NOMO-1 treated with DMSO at 0.1 percent for 48 hours (cell line): ENCODE data around the gene FAM32A.

ENCODE experiments used
- DNase-seq: peaks from one replicate; lab custom pipeline; 2025; ENCODE audit not compliant: unreplicated experiment; lab: John Stamatoyannopoulos, UW

Gene FAM32A

DNA sequence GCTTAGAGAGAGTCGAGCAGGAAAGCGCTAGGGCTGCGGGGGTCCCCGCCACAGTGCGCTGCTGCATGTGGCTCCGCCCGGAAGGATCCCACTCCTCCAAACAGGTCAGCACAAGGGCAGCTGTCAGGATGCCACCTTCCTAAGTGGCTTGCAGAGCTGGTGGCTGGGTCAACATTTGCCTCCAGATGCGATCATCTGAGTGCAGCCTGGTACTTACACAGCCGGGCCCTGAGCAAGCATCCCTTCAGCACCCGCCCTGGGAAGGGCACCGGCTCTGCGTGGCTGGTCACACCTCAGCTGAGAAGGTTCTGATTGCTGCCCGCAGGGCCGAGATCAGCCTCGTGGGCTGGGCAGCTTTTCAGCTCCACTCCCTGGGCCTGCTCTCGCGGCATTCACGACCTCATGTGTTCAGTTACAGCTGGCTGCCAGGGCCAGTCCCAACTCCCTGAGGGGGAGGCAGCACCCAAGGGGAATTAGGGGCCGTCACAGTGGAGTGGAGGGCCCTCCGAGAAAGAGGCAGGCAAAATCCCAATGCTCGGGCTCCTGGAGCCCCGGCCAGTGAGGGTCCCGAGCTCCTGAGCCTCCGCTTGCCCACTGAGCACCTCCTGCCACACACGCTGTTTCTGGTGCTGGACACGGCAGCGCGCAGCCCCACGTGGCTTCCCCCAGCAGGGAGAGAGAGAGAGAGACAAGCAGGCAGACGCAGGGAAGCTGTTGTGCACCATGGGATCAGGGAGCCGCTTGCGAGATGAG lies 39.3 kb downstream of the FAM32A start:
- DNase-seq, result no peak

DNA sequence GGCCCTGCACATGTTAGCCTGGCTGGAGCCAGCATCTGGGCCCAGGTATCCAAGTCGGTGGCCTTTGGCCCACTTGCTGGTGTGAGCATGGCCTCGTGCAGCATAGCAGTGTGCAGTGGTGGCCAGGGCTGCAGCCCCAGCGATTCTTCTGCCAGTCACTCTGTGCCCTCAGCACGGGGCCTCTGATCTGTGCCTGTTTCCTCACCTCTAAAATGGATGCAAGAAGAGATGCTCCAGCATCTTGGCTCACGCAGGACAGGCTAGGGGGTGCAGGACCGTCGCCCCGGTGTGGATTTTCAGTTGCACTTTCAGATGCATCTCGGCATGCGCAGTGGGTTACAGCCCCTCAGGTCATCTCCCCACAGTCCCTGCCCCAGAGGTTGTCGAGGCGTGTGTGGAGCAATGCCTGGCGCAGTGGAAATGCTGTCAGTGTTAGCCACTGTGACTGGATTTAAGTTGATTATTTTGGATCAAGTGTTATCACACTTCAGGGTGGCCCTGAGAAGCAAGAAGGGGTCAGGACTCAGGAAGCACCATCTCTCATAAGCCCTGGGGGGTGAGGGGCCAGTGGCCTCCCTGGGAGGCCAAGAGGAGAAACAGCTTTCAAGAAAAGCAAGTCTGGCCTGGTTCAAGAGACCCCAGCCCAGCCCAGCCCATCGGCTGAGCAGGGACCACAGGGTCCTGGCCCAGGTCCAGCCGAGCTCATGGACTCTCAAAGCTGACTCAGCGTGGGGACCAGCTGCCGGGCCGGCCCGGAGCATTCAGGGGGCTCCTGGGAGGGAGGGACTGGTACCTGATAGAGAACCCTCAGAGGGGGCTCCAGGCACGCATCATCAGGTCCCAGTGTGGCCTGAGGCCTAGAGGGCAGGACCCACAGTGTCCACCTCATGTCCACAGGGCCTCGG lies 40.3 kb downstream of the FAM32A start:
- no peak for DNase-seq

DNA sequence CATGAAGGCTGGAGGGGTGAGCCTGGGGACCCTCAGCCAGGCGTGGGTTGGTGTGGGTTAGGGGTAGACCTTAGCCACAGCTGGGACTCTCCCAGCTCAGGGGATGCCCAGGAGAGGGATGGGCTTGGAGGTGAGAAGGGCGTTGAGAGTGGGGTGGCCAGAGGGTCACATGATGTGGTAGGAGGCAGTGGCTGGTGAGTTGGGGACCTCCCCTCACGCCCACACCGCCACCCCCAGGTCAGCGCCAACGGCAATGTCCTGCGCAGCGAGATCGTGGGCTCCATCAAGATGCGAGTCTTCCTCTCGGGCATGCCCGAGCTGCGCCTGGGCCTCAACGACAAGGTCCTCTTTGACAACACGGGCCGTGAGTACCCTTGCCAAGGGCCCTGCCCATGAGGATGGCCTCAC lies 41.0 kb downstream of the FAM32A start:
- DNase-seq, result no peak

DNA sequence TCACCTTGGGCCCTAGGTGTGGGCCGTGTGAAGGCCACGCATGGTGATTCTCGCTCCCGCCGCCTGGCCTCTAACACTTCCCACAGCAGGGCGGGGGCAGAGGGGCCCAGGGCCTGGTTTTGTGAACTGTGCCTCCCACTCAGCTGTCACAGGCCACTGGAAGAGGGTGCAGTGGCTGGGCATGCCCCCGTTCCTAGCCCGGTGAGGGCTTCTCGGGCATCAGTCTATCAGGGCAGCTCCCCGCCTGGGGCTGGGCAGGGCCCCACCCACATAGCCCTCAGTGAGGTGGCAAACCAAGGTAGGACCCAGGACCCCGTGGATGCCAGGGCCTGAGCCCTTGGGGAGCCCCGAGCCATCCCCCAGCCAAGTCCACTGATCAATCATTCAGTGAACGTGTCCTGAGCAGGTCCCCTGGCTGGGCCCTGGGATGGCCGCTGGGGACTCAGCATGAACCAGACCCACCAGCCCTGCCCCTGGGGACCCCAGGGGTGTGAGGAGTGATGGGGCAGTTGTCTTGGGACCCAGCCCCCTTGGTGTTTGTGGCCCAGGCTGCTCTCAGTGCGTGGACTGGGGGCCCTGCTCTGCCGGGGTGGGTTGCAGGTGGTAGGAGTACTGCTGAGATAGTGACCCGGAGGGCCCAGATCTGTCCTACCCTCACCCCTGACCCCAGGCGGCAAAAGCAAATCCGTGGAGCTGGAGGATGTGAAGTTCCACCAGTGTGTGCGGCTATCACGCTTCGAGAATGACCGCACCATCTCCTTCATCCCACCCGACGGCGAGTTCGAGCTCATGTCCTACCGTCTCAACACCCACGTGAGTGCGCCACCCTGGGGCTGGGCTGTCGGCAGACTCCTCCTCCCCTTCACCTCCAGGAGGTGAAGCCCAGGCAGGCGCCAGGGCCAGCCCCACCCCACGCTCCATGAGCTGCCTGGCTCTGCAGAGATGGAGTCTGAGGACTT lies 41.9 kb downstream of the FAM32A start:
- no peak for DNase-seq

DNA sequence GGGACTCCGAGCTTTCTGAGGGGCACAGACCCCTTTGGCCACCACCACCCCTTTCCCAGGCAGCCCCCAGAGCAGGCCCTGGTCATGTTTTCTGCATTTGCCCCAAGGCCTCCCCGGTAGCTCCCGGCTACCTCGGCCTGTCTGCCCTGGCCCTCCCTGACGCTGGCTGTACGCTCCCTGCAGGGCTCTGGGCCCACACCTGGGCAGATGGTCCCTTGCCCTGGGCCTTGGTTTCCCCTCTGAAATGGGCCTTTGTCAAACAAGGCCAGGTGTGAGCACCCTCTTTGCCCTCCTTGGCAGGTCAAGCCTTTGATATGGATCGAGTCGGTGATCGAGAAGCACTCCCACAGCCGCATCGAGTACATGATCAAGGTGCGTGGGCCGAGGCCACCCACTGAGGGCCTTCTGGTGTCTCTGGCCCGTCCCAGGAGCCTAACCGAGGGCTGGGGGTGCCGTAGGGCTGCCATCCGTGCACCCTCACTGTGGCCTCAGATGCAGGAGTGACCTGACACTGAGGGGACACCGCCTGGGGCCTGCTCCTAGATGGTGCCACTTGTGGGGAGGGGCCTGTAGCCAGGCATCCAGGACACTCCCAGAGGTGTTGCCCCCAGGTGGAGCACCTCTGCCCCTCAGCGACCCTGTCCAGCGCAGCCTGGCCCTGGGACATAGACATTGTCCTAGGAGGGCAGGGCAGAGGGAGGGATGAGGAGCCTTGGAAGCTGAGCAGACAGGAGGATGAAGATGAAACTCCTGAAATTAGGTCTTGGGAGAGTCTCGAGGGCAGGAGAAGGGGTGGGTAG lies 42.8 kb downstream of the FAM32A start:
- no peak for DNase-seq

DNA sequence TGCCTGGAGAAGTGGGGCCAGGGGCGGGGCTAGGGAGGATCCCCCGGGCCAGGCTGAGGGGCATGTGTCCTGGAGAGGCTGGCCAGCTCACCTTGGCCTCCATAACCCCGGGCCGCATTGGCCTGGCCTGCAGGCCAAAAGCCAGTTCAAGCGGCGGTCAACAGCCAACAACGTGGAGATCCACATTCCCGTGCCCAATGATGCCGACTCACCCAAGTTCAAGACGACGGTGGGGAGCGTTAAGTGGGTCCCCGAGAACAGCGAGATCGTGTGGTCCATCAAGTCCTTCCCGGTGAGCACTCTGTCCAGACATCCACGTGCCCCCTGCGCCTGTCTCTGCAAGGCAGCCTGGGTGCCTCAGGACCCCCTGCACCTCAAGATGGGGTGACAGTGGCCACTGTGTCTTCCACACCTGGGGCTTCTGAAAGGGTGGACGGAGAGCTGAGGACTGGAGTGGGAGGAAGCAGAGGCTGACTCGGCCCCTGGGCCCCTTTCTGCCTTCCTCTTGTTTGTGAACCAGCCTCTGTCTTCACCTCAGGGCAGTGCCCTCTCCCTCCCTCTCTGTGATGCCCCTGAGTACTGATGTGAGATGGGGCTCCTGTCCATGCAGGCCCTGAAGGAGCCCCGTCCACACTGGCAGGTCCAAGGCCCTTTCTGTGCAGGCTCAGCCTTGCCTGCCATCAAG lies 43.6 kb downstream of the FAM32A start:
- no peak for DNase-seq

DNA sequence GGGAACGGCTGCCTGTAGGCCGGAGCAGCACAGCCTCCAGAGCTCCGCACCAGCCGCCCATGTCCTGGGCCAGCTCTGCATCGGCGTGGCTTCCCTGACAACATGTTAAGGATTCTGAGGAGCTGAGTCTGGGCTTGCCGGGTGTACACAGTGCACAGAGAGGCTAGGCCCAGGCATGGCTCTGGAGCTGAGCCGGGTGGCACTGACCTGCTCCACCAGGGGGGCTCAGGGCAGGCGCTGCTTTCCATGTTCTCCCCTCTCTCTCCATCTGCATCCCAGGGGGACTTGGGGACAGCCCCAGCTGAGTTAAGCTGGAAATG lies 44.1 kb downstream of the FAM32A start:
- no peak for DNase-seq

DNA sequence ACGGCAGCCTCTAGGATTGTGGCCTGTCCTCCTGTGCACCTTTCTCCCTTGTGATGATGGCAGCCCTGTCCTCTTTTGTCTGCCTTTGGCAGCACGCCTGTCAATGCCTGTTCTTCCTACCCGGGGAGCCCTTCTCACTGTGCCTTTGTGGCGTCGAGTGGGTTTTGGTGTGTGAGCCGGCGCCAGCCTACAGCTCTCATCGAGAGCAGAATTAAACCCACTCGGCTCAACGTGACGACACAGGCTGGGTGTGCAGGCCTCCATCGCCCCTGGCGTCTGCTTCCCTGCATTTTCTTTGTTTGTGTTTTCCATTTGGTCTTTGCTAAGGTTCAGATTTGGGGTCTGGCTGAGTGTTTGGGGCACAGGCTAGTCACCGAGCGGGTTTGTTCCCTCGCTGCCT lies 46.9 kb downstream of the FAM32A start:
- DNase-seq, result no peak

DNA sequence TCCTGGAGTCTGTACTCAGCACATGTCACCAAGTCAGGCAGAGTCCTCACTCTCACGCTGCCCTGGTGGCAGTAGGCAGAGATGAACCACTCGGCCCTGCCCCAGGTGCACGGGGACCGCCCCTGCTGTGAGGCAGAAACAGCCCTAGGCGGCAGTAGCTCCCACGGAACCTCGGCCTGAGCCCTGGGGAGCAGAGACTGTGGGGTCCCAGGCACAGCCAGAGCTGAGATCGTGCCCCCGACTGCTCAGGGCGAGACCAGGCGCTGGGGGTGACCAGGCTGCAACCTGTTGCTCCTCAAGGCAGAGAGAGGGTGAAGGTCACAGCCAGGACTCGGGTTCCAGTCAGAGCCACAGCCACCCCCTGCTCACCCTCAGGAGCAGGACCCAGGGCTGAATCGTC lies 47.4 kb downstream of the FAM32A start:
- no peak for DNase-seq

DNA sequence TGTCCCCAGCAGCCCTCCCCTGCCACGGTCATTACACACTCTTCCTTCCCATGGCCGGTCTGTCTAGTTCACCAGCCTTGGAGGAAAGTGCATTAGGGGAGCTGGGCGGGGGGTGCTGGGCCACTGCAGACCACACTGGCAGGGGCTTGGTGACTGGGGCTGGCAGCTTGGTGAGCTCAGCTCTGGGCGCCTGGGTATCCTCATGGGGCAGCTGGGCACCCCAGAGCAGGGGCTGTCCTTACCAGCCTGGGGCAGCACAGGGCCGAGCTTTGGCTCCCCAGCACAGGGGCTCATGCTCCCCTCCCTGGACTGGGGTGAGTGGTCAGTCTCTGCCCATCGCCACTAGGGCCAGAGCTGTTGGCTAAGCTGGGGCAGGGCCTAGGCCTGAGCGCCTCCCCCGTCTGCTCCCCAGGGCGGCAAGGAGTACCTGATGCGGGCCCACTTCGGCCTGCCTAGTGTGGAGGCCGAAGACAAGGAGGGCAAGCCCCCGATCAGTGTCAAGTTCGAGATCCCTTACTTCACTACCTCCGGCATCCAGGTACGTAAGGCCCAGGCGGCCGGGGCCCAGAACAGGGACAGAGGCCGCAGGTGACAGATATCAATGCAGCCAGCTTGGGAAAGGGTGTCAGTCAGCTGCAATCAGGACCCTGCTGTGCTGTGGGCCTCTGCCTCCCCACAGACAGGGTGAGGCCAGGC lies 48.0 kb downstream of the FAM32A start:
- no peak for DNase-seq

DNA sequence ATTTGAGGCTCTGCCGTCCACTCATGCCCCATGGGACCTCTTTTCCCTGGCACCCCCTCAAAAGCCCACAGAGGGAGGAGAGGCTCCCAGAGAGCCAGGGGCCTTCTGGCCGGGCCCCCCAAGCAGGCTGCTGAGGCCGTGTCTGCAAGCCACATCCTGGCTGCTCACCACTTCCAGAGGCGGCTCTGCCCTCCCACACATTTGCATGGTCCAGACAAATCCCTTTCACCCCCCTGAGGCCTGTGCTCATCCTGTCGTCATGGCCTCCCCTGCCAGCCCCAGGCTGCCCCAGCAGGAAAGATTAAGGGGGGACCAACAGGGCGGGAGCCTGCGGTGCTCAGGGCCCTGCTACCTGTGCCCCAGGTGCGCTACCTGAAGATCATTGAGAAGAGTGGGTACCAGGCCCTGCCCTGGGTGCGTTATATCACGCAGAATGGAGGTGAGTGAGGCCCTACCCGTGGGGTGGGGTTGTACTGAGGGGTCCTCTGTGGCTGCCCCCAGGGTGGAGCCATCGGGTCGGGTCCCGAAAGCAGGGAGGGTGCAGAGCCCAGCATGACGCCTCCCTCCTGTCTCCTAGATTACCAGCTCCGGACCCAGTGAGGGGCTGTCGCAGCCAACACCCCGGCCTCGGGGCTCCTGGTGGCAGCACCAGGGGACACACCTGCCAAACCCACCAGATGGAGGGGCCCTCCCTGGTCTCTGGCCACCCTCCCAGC lies 48.8 kb downstream of the FAM32A start:
- DNase-seq, result no peak

DNA sequence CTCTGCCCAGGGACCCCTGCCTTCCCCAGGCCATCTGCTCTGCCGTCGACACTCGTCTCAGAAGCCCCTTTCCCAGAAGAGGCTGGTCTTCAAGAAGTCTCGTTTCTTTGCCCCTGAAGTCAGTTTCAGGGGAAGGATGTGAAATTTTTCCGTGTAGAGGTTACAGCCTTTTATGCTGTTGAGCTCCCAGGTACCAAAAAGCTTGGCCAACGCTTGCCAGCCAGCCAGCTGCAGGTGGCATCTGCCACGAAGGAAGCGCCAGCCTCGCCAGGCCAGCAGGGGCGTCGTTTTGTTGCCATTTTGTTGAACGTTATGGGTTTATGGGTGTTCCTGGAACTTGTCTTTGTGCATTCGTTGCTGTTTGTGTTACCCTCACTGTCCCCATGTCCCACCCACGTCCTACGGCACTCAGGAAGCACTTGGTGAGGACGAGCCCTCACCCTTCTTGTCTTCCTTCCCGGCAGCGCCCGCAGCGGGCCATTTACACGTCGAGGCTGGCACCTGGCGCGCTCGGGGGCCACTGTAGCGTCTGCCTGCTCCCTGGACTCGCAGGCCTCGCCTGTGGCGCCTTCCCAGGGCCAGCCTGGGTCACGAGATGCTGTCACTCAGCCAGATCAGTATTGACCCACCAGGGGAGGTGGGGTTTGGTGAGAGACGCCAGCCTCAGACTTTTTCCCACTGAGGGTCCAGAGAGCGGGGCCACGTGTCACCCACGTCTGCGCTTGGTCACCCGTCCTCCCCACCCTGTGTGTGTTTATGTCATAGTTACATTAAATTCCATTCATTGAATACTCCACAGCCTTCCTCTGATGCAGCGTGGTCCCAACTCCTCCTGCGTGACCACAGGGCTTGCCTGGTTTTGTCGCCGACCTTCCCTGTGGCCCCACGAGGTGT lies 49.6 kb downstream of the FAM32A start:
- no peak for DNase-seq

DNA sequence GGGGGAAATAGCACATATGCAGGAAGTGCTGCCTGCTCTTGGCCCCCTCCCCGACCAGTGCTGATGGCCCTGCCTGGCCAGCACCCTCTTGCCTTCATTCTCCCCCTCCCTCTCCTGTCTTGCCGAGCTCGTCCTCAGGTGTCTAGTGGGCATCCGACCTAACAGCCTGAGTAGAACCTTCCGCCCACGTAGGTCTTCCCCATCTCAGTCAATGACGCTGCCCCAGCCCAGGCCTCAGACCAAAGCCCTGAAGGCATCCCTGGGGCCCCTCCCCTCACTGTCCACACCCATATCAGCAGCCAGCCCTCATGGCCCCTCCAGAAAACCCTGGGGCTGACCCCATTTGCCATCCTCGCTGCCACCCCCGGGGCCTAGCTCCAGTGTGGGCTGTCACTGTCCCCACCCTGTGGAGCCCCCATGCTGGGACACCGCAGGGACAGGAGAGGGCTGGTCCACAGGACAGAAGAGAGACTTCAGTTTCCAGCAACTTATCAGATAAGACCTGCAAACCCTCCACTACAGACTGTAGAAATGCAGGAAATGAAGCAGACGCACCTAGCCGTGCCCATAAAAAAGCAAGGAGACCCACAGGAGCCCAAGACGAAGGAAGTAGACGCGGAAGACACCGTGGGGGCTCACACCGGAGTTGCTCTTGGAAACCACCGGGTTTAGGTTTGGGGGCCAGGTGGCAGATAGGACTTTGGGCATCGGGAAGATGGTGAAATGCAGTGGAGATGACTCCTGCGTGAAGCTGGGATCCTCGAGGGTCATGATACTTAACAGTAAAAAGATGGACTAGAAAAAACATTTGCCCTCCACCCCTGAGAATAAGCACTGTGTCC lies 50.8 kb downstream of the FAM32A start:
- no peak for DNase-seq
